ENCODE results near the gene NEURL1. TPM values are rescaled to one million over a fixed set of nuclear protein-coding genes. Genes with fewer than 3 reads are reported as not detected.
"Not testable (repeated sequence)": the region's sequence is repeated elsewhere in the genome, so short reads cannot be mapped to it uniquely, and the experiment has no call there.

Gene NEURL1
- total RNA-seq, 1 experiment from 2014 or later: 0.06 TPM

- no peak for DNase-seq (ENCODE audit: low read depth)
Measured at GRCh38 chr10:103463499-103463898, 30.0 kb upstream of the NEURL1 start.

GRCh38 chr10:103465411-103466179, 27.9 kb upstream of the NEURL1 start:
- no peak for DNase-seq (ENCODE audit: low read depth)

- DNase-seq (ENCODE audit: low read depth): no peak
Measured at GRCh38 chr10:103466734-103467133, 26.8 kb upstream of the NEURL1 start.

GRCh38 chr10:103467406-103467805, 26.1 kb upstream of the NEURL1 start:
- DNase-seq (ENCODE audit: low read depth): no peak

GRCh38 chr10:103469201-103469600, 24.3 kb upstream of the NEURL1 start:
- no peak for DNase-seq (ENCODE audit: low read depth)

- peak; percentile 24 for DNase-seq (ENCODE audit: low read depth)
Measured at GRCh38 chr10:103470761-103471653, 22.5 kb upstream of the NEURL1 start.

GRCh38 chr10:103472005-103472404, 21.5 kb upstream of the NEURL1 start:
- DNase-seq (ENCODE audit: low read depth): no peak

- DNase-seq (ENCODE audit: low read depth): no peak
Measured at GRCh38 chr10:103473261-103473671, 20.2 kb upstream of the NEURL1 start.

- no peak for DNase-seq (ENCODE audit: low read depth)
Measured at GRCh38 chr10:103474077-103474476, 19.4 kb upstream of the NEURL1 start.

- DNase-seq (ENCODE audit: low read depth): no peak
Measured at GRCh38 chr10:103475437-103475836, 18.1 kb upstream of the NEURL1 start.

- DNase-seq (ENCODE audit: low read depth): no peak
Measured at GRCh38 chr10:103476046-103476768, 17.3 kb upstream of the NEURL1 start.

GRCh38 chr10:103478671-103479070, 14.8 kb upstream of the NEURL1 start:
- DNase-seq (ENCODE audit: low read depth): no peak

- no peak for DNase-seq (ENCODE audit: low read depth)
Measured at GRCh38 chr10:103479135-103479534, 14.4 kb upstream of the NEURL1 start, which contains the start of gene CALHM3. Gene CALHM3, minus strand, starts transcription at chr10:103479240. Its CDS starts 208 bp downstream, at chr10:103479032.

GRCh38 chr10:103480521-103480920, 13.0 kb upstream of the NEURL1 start:
- peak; percentile 43 for DNase-seq (ENCODE audit: low read depth)

GRCh38 chr10:103481974-103482531, 11.5 kb upstream of the NEURL1 start:
- peak; percentile 67 for DNase-seq (ENCODE audit: low read depth)

GRCh38 chr10:103486635-103487409, 6.7 kb upstream of the NEURL1 start:
- not testable (repeated sequence) for DNase-seq (ENCODE audit: low read depth)

- DNase-seq (ENCODE audit: low read depth): no peak
Measured at GRCh38 chr10:103487410-103487708, 6.1 kb upstream of the NEURL1 start.

GRCh38 chr10:103490986-103491314, 2.6 kb upstream of the NEURL1 start:
- DNase-seq (ENCODE audit: low read depth): no peak

- peak; percentile 99 for DNase-seq (ENCODE audit: low read depth)
Measured at GRCh38 chr10:103491729-103492364, 1.7 kb upstream of the NEURL1 start.

GRCh38 chr10:103492655-103493261, 747 bp upstream of the NEURL1 start:
- DNase-seq (ENCODE audit: low read depth): no peak

All from LHCN-M2 (cell line).